Endothelial cell of umbilical vein (primary cell): ENCODE results near the gene METTL6. TPM values are rescaled to one million over a fixed set of nuclear protein-coding genes. Genes with fewer than 3 reads are reported as not detected.

ENCODE experiments used
- Bru-seq: library from RNA; stranded (reverse); fragments of 400-500 nt; gene quantifications from one replicate; lab custom pipeline; 2021; lab: Mats Ljungman, UMichigan
- BruChase-seq, 2 experiments: library from RNA; stranded (reverse); fragments of 400-500 nt; gene quantifications; one replicate each; lab custom pipeline; 2021; lab: Mats Ljungman, UMichigan
- BruUV-seq: library from RNA; stranded (reverse); fragments of 400-500 nt; replicated peaks from 2 replicates; lab custom pipeline; 2021; lab: Mats Ljungman, UMichigan
- CTCF ChIA-PET: fragments of 300-600, 350-600 bp; sonication (Branson Sonifier 250); formaldehyde crosslinking; loops from one replicate; lab custom pipeline; 2021; ENCODE audit warnings: antibody characterized with exemption, inconsistent platforms; lab: Charles Lee
- POLR2A ChIA-PET: fragments of 300-600, 350-600 bp; sonication (Branson Sonifier 250); formaldehyde crosslinking; loops from one replicate; lab custom pipeline; 2021; ENCODE audit warnings: antibody characterized with exemption, inconsistent platforms; lab: Charles Lee
- DNase-seq: peaks from one replicate; pipeline ENCODE4 v3.0.0-alpha.2; 2011; ENCODE audit warnings: low read depth, low spot score
- FAIRE-seq: peaks from 2 replicates; lab custom pipeline; 2011; peaks lifted over from hg19 to GRCh38; lab: Jason Lieb, UNC
- H2AFZ ChIP-seq: 2 replicates; pipeline ENCODE4 v1.6.0; 2012; ENCODE audit warnings: low read depth, low read length, control low read depth, inconsistent platforms
- H3K27ac ChIP-seq: 2 replicates; pipeline ENCODE4 v1.5.1; 2011; ENCODE audit warnings: low read depth, mild to moderate bottlenecking, control low read depth, low read length, moderate library complexity; ENCODE audit not compliant: insufficient read depth
- H3K27me3 ChIP-seq, 2 experiments: 2 replicates each; pipeline versions ENCODE4 v1.6.0 to v1.6.1; 2011; ENCODE audit warnings: low read length in 2 of 2, mixed read lengths in 1 of 2; ENCODE audit not compliant: control insufficient read depth in 2 of 2, insufficient read depth in 2 of 2
- H3K36me3 ChIP-seq, 2 experiments: 2 replicates in 1 of 2; 3 replicates in 1 of 2; pipeline ENCODE4 v1.5.1; 2011; ENCODE audit warnings: low read length in 2 of 2, mild to moderate bottlenecking in 1 of 2, moderate library complexity in 1 of 2; ENCODE audit not compliant: control insufficient read depth in 2 of 2, insufficient read depth in 2 of 2; ENCODE audit errors: extremely low read depth in 1 of 2
- H3K4me1 ChIP-seq: 3 replicates; pipeline ENCODE4 v1.5.1; 2011; ENCODE audit warnings: mild to moderate bottlenecking, low read length; ENCODE audit not compliant: control insufficient read depth, insufficient read depth; ENCODE audit errors: extremely low read depth
- H3K4me2 ChIP-seq: 2 replicates; pipeline ENCODE4 v1.6.1; 2011; ENCODE audit warnings: low read length, control low read depth, mixed read lengths; ENCODE audit not compliant: insufficient read depth
- H3K4me3 ChIP-seq, 3 experiments: fragments of 200-600 bp in 1 of 3; sonication (generic), shearing (Covaris generic) in 1 of 3; replicated peaks in 1 of 3; 2 replicates each; pipeline ENCODE4 v1.5.1; 2011 to 2016; ENCODE audit warnings: control low read depth in 3 of 3, low read length in 3 of 3, mild to moderate bottlenecking in 2 of 3, inconsistent platforms in 1 of 3, low read depth in 1 of 3, moderate library complexity in 1 of 3; ENCODE audit not compliant: insufficient read depth in 1 of 3
- H3K79me2 ChIP-seq: 2 replicates; pipeline ENCODE4 v1.6.0; 2012; ENCODE audit warnings: low read length, inconsistent platforms; ENCODE audit not compliant: control insufficient read depth, insufficient read depth
- H3K9ac ChIP-seq: replicated peaks from 2 replicates; pipeline ENCODE3; 2011; ENCODE audit warnings: low read length, control low read depth; ENCODE audit not compliant: insufficient read depth; ENCODE audit errors: extremely low read depth
- H3K9me1 ChIP-seq: replicated peaks from 3 replicates; pipeline ENCODE4 v1.6.0; 2011; ENCODE audit warnings: mild to moderate bottlenecking, low read length; ENCODE audit not compliant: control insufficient read depth, insufficient read depth; ENCODE audit errors: extremely low read depth
- H3K9me3 ChIP-seq: replicated peaks from 2 replicates; pipeline ENCODE4 v1.5.1; 2012; ENCODE audit warnings: low read length, inconsistent platforms; ENCODE audit not compliant: control insufficient read depth, insufficient read depth
- H4K20me1 ChIP-seq: replicated peaks from 2 replicates; pipeline ENCODE3; 2011; ENCODE audit warnings: mild to moderate bottlenecking, low read length; ENCODE audit not compliant: control insufficient read depth, insufficient read depth; ENCODE audit errors: extremely low read depth
- CTCF ChIP-seq, 2 donors: IDR thresholded peaks; 1 replicate in 1 of 2; 2 replicates in 1 of 2; pipeline ENCODE4 v1.5.1; 2011; ENCODE audit warnings: low read length in 2 of 2, mild to moderate bottlenecking in 2 of 2, moderate library complexity in 2 of 2, control low read depth in 1 of 2, inconsistent platforms in 1 of 2, low read depth in 1 of 2; ENCODE audit not compliant: insufficient read depth in 1 of 2; ENCODE audit errors: extremely low read depth in 1 of 2
- EZH2 ChIP-seq: IDR thresholded peaks from 2 replicates; pipeline ENCODE4 v1.6.1; 2012; ENCODE audit warnings: borderline replicate concordance, low read depth, mild to moderate bottlenecking, moderate library complexity, low read length, inconsistent platforms; ENCODE audit not compliant: severe bottlenecking
- GATA2 ChIP-seq: IDR thresholded peaks from 2 replicates; pipeline ENCODE4 v1.7.0; 2011; ENCODE audit warnings: low read depth, mild to moderate bottlenecking, moderate library complexity, mixed read lengths, low read length; ENCODE audit not compliant: insufficient read length, insufficient read depth
- POLR2A ChIP-seq: IDR thresholded peaks from 2 replicates; pipeline ENCODE4 v1.6.1; 2012; ENCODE audit warnings: low read depth, mild to moderate bottlenecking, control low read depth, low read length
- POLR2AphosphoS5 ChIP-seq: IDR thresholded peaks from 2 replicates; pipeline ENCODE4 v1.6.1; 2012; ENCODE audit warnings: low read depth, mild to moderate bottlenecking, control low read depth, low read length, moderate library complexity; ENCODE audit not compliant: insufficient read depth
- dilution Hi-C: fragments of 300-500 bp; cut with MboI; formaldehyde crosslinking; loops from one replicate; pipeline ENCODE4 v1.15.0; 2019; ENCODE audit warnings: low sequenced_read_pairs; ENCODE audit not compliant: extremely low pct_ligation_motif_present
- intact Hi-C: fragments of 100-400 bp; cut with micrococcal nuclease; formaldehyde crosslinking; loops from one replicate; pipeline ENCODE4 v1.10.0; 2022
- long read RNA-seq: library from polyadenylated mRNA; stranded (forward); transcript quantifications from one replicate; pipeline ENCODE4 v2.0.0, GENCODE V29; 2021
- polyA minus RNA-seq, 3 experiments: library from RNA; depleted of rRNA, polyadenylated mRNA; stranded (reverse); fragments of >200 nt; gene quantifications; 1 replicate in 1 of 3; 2 replicates in 2 of 3; pipeline ENCODE4 v1.2.3, GENCODE V29; 2011
- polyA plus RNA-seq, 4 experiments: library from polyadenylated mRNA; depleted of rRNA in 3 of 4; stranded (reverse) in 3 of 4; unstranded in 1 of 4; fragments of >200 nt; gene quantifications; 2 replicates each; pipeline versions ENCODE4 v1.2.1 to v1.2.3, GENCODE V29; 2011 to 2012; ENCODE audit warnings: missing spikeins in 1 of 4
- total RNA-seq: library from RNA; stranded (reverse); gene quantifications from 2 replicates; pipeline ENCODE4 v1.2.3, GENCODE V29; 2021

The METTL6 gene
- total RNA-seq (11.7 and 19.5 TPM in 2 replicates), polyA plus RNA-seq (12.7 and 13.9 TPM in 2 replicates), polyA minus RNA-seq (13.8 and 15.6 TPM in 2 replicates), Bru-seq, nascent RNA (percentile 58 among the genes with signal in this experiment), BruChase-seq, experiment 1, labeled RNA remaining after a 6-hour chase (percentile 69 among the genes with signal in this experiment), BruChase-seq, experiment 2, labeled RNA remaining after a 2-hour chase (percentile 67 among the genes with signal in this experiment)
- 18.5 and 19.7 TPM in 2 replicates for polyA plus RNA-seq (2011; cell fraction: cytosol; rRNA removed)
- 13.4 and 14.0 TPM in 2 replicates for polyA plus RNA-seq (2011; cell fraction: nucleus; rRNA removed)
- 13.7 and 19.9 TPM in 2 replicates for polyA plus RNA-seq (2012)
- polyA minus RNA-seq (2011; cell fraction: cytosol; rRNA and poly(A)+ RNA removed): 9.6 TPM
- 5.7 and 6.7 TPM in 2 replicates for polyA minus RNA-seq (2011; cell fraction: nucleus; rRNA and poly(A)+ RNA removed)
- long read RNA-seq, full-length matches to known transcripts: 16 of 45 reads
- long read RNA-seq, partial matches to known transcripts: 0 of 45 reads
- long read RNA-seq, other reads (novel, unspliced or antisense): 29 of 45 reads

GRCh38 chr3:15427182-15427880 lies at the start of gene METTL6, which contains the start of gene EAF1:
METTL6 (minus strand) TSS chr3:15427544; CDS start chr3:15426511, 1,033 bp downstream.
EAF1 (plus strand) TSS chr3:15427598; CDS start chr3:15427780, 182 bp downstream.
- FAIRE-seq (peak; percentile 94), DNase-seq (peak; percentile 72)
- dilution Hi-C loops: no loop called here
- ChIA-PET POLR2A (no interaction called here), CTCF (no interaction called here)
- Histone ChIP-seq H3K9me3 (no peaks in the 10 kb centered on the region), H2AFZ (peak within 1 kb of the TSS; percentile 80), H4K20me1 (no peaks in the 10 kb centered on the region), H3K36me3 (peaks cover 0 to 5% of the 10 kb centered on the region in 2 experiments), H3K4me3 (peak within 1 kb of the TSS; percentile 70 to 90 (median 86)), H3K27ac (peak within 1 kb of the TSS; percentile 47), H3K9me1 (no peaks in the 10 kb centered on the region), H3K9ac (peak within 1 kb of the TSS; percentile 82), H3K4me2 (peak within 1 kb of the TSS; percentile 95), H3K4me1 (peaks cover 17% of the 10 kb centered on the region), H3K27me3 (no peaks in the 10 kb centered on the region), H3K79me2 (peaks cover 47% of the 10 kb centered on the region)
- no TSS peak for BruUV-seq
- TF ChIP-seq POLR2AphosphoS5 (peak; percentile 78), POLR2A (peak; percentile 66), CTCF (IDR thresholded peaks at IDR 0.05; ENCODE audit: extremely low read depth in 1 of 2, insufficient read depth in 1 of 2, low read depth in 1 of 2, low read length in 2 of 2) (peak; percentile 4 to 28), EZH2 (no peak), GATA2 (no peak)
- intact Hi-C loops: loop anchor here (1.0 to 5.0 kb wide), 4 partner anchors 14 to 385 kb away; partner anchors contain the start of gene CAPN7
